K562 treated with DMSO at 1 percent for 24 hours (cell line): ENCODE data around the gene ULK1. TPM values are rescaled to one million over a fixed set of nuclear protein-coding genes. Genes with fewer than 3 reads are reported as not detected.

Experiments
- total RNA-seq: library from RNA; unstranded; fragments of 300-600 nt; gene quantifications from 2 replicates; pipeline ENCODE4 v1.2.3, GENCODE V29; 2022; ENCODE audit warnings: low read depth; ENCODE audit not compliant: insufficient read depth

The ULK1 gene
- total RNA-seq, result 58.3 and 59.0 TPM in 2 replicates

GRCh38 chr12:131894313-131894860, at the start of gene ULK1:
Gene ULK1, plus strand, starts transcription at chr12:131894622. Its CDS starts 380 bp downstream, at chr12:131895002.

DNA sequence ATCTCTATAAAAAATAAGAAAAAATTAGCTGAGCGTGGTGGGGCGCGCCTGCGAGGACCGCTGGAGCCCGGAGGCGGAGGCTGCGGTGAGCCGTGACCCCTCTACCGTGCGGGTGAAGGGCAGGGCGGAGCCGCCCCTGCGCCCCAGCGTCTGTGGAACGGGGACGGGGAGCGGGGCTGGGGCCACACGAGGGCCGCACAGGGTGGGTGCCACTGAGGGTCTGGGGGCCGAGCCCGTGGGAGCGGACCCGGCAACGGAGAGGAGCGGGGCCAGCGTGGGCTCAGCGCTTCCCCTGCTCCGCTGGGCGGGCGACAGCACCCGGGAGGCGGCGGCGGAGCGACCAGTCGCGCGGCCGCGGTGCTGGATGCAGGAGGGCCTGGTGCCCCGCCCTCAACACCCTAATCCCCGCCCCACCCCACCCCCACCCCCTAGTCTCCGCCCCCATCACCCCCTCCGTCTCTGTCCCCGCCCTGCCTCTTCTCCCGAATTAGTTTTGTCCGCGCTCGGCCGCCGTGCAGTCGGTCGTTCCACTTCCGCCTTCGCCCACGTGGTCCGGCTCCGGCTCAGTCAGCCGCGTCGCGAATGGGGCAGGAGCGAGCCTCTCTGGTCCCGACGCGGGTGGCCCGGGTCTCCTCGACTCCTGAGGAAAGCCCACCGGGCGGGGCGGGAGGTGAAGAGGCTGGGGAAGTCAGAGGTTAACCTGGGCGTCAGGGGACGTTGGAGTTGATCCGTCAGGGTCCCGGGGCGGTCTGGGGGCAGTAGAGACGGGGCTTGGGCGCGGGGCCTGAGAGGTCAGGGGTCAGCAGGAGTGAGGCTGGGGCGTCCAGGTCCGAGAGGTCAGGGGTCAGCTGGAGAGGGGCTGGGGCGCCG, 34.5 kb downstream of the ULK1 start, which contains the start of gene PUS1:
TSS of gene PUS1 (plus strand) at position 566 of the 870 bp plus-strand sequence. CDS start 447 bp downstream, outside the sequence.

DNA sequence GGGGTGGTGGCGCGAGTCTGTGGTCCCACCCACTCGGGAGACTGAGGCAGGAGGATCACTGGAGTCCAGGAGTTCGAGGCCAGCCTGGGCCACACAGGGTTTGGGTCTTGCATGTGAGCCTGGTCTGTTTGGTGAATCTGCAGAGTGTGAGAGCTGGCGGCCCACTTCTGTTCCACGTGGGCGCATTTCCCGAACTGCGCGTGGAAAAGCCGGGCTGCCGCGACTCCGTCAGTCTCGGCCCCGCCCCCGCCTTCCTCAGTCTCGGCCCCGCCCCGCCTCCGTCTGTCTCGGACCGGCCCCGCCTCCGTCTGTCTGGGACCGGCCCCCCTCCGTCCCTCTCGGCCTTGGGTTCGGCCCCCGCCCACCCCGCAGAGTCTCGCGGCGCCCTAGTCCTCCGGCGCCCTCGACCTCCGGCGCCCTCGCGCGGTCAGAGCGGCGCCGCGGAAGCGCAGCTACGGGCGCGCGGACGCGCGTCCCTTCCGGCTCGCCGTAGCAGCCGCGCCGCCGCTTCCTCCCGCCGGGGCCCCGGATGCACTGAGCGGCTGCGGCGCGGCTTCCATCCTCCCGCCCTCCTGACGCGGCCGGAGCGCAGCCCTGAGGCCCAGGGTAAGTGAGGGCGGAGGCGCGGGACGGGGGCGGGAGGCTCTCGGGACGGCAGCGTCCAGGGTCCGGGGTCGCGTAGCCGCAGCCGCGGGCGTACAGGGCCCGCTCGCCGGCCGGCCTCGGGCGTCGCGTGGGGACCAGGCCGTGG, 55.2 kb downstream of the ULK1 start, which contains the start of gene EP400:
TSS of gene EP400 (plus strand) at position 512 of the 751 bp plus-strand sequence. CDS start 10,678 bp downstream, outside the sequence.

Other genes starting within 250 kb of the ULK1 start
- 30.8 and 34.1 TPM in 2 replicates for gene SFSWAP, start 183.5 kb upstream of the ULK1 start, total RNA-seq
- 8.7 and 10.6 TPM in 2 replicates for gene MMP17, start 66.2 kb upstream of the ULK1 start, total RNA-seq
- 27.0 and 29.7 TPM in 2 replicates for gene PUS1, start 34.7 kb downstream of the ULK1 start, total RNA-seq
- gene EP400, start 55.3 kb downstream of the ULK1 start, total RNA-seq, result 37.1 and 39.7 TPM in 2 replicates
- 7.8 and 8.8 TPM in 2 replicates for gene DDX51, start 249.7 kb downstream of the ULK1 start, total RNA-seq
- 54.2 and 57.3 TPM in 2 replicates for gene NOC4L, start 249.8 kb downstream of the ULK1 start, total RNA-seq